OCI-LY1 (cell line): Measurements from ENCODE around the gene AKAP13.

Experiments used
- H2AFZ ChIP-seq: fragments of 200-600 bp; sonication (generic), shearing (Covaris generic); 2 replicates; pipeline ENCODE4 v1.6.0; 2014; ENCODE audit warnings: antibody characterized with exemption, mild to moderate bottlenecking, low read length
- H3F3A ChIP-seq: fragments of 200-600 bp; sonication (generic), shearing (Covaris generic); 2 replicates; pipeline ENCODE4 v1.6.0; 2014; ENCODE audit warnings: mild to moderate bottlenecking, antibody characterized with exemption, low read length, moderate library complexity; ENCODE audit not compliant: insufficient read depth
- H3K27ac ChIP-seq: fragments of 200-600 bp; sonication (generic); 2 replicates; pipeline ENCODE4 v1.5.1; 2014; ENCODE audit warnings: low read length, mixed run types, mild to moderate bottlenecking, low read depth; ENCODE audit not compliant: poor library complexity, severe bottlenecking
- H3K27me3 ChIP-seq: fragments of 200-600 bp; sonication (generic); 2 replicates; pipeline ENCODE4 v1.6.0; 2014; ENCODE audit warnings: antibody characterized with exemption, mild to moderate bottlenecking, low read length, moderate library complexity; ENCODE audit not compliant: insufficient read depth
- H3K36me3 ChIP-seq: fragments of 200-600 bp; sonication (generic); 2 replicates; pipeline ENCODE4 v1.6.1; 2014; ENCODE audit warnings: mild to moderate bottlenecking, antibody characterized with exemption, low read length, moderate library complexity, mixed read lengths; ENCODE audit not compliant: insufficient read depth
- H3K4me1 ChIP-seq: fragments of 200-600 bp; sonication (generic); 2 replicates; pipeline ENCODE4 v1.5.1; 2014; ENCODE audit warnings: mild to moderate bottlenecking, low read length, moderate library complexity; ENCODE audit not compliant: insufficient read depth, severe bottlenecking
- H3K4me2 ChIP-seq: fragments of 200-600 bp; sonication (generic), shearing (Covaris generic); 2 replicates; pipeline ENCODE4 v1.6.1; 2014; ENCODE audit warnings: low read length
- H3K4me3 ChIP-seq: fragments of 200-600 bp; sonication (generic); 2 replicates; pipeline ENCODE4 v1.5.1; 2014; ENCODE audit warnings: low read length, low read depth, mild to moderate bottlenecking, mixed read lengths; ENCODE audit not compliant: poor library complexity, severe bottlenecking
- H3K79me2 ChIP-seq: fragments of 200-600 bp; shearing (Covaris generic); 2 replicates; pipeline ENCODE4 v1.6.1; 2016; ENCODE audit warnings: mixed run types, low read length, mixed read lengths; ENCODE audit not compliant: insufficient read depth
- H3K9ac ChIP-seq: fragments of 200-600 bp; sonication (generic), shearing (Covaris generic); 2 replicates; pipeline ENCODE4 v1.6.1; 2014; ENCODE audit warnings: mild to moderate bottlenecking, low read length, mixed read lengths
- H3K9me2 ChIP-seq: fragments of 200-600 bp; sonication (generic), shearing (Covaris generic); 2 replicates; pipeline ENCODE4 v1.6.1; 2014; ENCODE audit warnings: low read depth, mild to moderate bottlenecking, low read length, mixed read lengths
- H3K9me3 ChIP-seq: fragments of 200-600 bp; shearing (Covaris generic); 2 replicates; pipeline ENCODE4 v1.6.1; 2014; ENCODE audit warnings: low read length, mixed read lengths
- H4K20me1 ChIP-seq: fragments of 200-600 bp; sonication (generic), shearing (Covaris generic); 2 replicates; pipeline ENCODE4 v1.6.0; 2016; ENCODE audit warnings: mild to moderate bottlenecking, low read length; ENCODE audit not compliant: insufficient read depth
- CTCF ChIP-seq: fragments of 200-600 bp; sonication (generic), shearing (Covaris generic); IDR thresholded peaks from 2 replicates; pipeline ENCODE4 v1.5.1; 2017; ENCODE audit warnings: mild to moderate bottlenecking, antibody characterized with exemption, low read length, moderate library complexity, mixed read lengths
- EZH2 ChIP-seq: fragments of 200-600 bp; sonication (generic), shearing (Covaris generic); IDR thresholded peaks from 2 replicates; pipeline ENCODE4 v1.8.0; 2017; ENCODE audit warnings: borderline replicate concordance, mixed run types, mild to moderate bottlenecking, antibody characterized with exemption, low read length, moderate library complexity, mixed read lengths

The AKAP13 gene

GRCh38 chr15:85491691-85492090 lies 111.3 kb downstream of the AKAP13 start:
- Histone ChIP-seq H3K4me2 (no peak overlapping the region; the same call in 1 of the 2 replicates), H4K20me1 (no peaks in the 10 kb centered on the region), H2AFZ (no peak overlapping the region), H3K9me3 (no peaks in the 10 kb centered on the region), H3K27me3 (no peaks in the 10 kb centered on the region), H3K36me3 (peaks cover 3% of the 10 kb centered on the region; the same call in 1 of the 2 replicates), H3K4me3 (no peak overlapping the region), H3K4me1 (peaks cover 74% of the 10 kb centered on the region), H3F3A (no peaks in the 10 kb centered on the region), H3K27ac (no peak overlapping the region), H3K9ac (no peak overlapping the region), H3K9me2 (no peaks in the 10 kb centered on the region), H3K79me2 (peaks cover 11% of the 10 kb centered on the region; the same call in 1 of the 2 replicates)
- TF ChIP-seq EZH2 (no peak), CTCF (no peak)

GRCh38 chr15:85492406-85492805 lies 112.0 kb downstream of the AKAP13 start:
- Histone ChIP-seq H3K4me2 (no peak overlapping the region), H3K27me3 (no peaks in the 10 kb centered on the region), H3K9me2 (no peaks in the 10 kb centered on the region), H3K4me3 (no peak overlapping the region), H3K27ac (no peak overlapping the region), H3K36me3 (peaks cover 3% of the 10 kb centered on the region; the same call in 1 of the 2 replicates), H3K9ac (no peak overlapping the region), H3K79me2 (peaks cover 11% of the 10 kb centered on the region; the same call in 1 of the 2 replicates), H4K20me1 (no peaks in the 10 kb centered on the region), H3K4me1 (peaks cover 81% of the 10 kb centered on the region), H3K9me3 (no peaks in the 10 kb centered on the region), H2AFZ (no peak overlapping the region), H3F3A (no peaks in the 10 kb centered on the region)
- no peak for TF ChIP-seq EZH2
- no peak for TF ChIP-seq CTCF

GRCh38 chr15:85493260-85493659 lies 112.9 kb downstream of the AKAP13 start:
- H3K4me3 ChIP-seq, result no peak overlapping the region
- H3K27me3 ChIP-seq, result no peaks in the 10 kb centered on the region
- no peak for TF ChIP-seq EZH2
- no peak for TF ChIP-seq CTCF
- no peaks in the 10 kb centered on the region for H4K20me1 ChIP-seq
- no peaks in the 10 kb centered on the region for H3F3A ChIP-seq
- H2AFZ ChIP-seq, result no peak overlapping the region
- H3K4me2 ChIP-seq, result no peak overlapping the region
- H3K9me3 ChIP-seq, result no peaks in the 10 kb centered on the region
- H3K9ac ChIP-seq, result no peak overlapping the region
- H3K79me2 ChIP-seq, result peaks cover 11% of the 10 kb centered on the region; the same call in 1 of the 2 replicates
- peak overlapping the region; percentile 59 for H3K27ac ChIP-seq
- H3K36me3 ChIP-seq, result no peaks in the 10 kb centered on the region
- peaks cover 90% of the 10 kb centered on the region for H3K4me1 ChIP-seq
- H3K9me2 ChIP-seq, result no peaks in the 10 kb centered on the region
